Activated T-helper 1 cell treated with Interleukin-2 at 50 U/mL for 16 hours (primary cell): ENCODE results near the gene PPIF.

Experiments used
- DNase-seq: peaks from one replicate; pipeline ENCODE4 v3.0.0-alpha.2; 2020; ENCODE audit warnings: low read depth

Gene PPIF

DNA sequence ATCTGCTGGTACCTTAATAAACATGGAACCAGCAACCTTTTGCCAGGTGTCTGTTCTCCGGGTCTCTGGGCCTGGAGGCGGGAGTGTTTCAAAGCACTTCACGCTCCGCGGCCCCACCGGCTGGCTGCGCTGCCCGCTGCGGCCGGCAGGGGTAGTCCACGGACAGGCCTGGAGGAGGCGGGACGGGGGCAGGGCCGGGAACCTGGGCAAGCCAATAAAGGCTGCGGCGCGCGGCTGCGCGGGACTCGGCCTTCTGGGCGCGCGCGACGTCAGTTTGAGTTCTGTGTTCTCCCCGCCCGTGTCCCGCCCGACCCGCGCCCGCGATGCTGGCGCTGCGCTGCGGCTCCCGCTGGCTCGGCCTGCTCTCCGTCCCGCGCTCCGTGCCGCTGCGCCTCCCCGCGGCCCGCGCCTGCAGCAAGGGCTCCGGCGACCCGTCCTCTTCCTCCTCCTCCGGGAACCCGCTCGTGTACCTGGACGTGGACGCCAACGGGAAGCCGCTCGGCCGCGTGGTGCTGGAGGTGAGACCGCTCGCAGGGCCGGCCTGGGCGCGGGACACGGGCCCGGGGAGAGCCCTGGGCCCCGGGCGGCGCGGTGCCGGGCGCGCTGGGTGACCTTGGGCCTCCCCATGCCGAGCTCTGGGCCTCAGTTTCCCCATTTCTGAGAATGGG is at the start of gene PPIF:
TSS of gene PPIF (plus strand) at position 244 of the 668 bp plus-strand sequence. CDS start at position 324, 80 bp downstream.
- peak; percentile 90 for DNase-seq

DNA sequence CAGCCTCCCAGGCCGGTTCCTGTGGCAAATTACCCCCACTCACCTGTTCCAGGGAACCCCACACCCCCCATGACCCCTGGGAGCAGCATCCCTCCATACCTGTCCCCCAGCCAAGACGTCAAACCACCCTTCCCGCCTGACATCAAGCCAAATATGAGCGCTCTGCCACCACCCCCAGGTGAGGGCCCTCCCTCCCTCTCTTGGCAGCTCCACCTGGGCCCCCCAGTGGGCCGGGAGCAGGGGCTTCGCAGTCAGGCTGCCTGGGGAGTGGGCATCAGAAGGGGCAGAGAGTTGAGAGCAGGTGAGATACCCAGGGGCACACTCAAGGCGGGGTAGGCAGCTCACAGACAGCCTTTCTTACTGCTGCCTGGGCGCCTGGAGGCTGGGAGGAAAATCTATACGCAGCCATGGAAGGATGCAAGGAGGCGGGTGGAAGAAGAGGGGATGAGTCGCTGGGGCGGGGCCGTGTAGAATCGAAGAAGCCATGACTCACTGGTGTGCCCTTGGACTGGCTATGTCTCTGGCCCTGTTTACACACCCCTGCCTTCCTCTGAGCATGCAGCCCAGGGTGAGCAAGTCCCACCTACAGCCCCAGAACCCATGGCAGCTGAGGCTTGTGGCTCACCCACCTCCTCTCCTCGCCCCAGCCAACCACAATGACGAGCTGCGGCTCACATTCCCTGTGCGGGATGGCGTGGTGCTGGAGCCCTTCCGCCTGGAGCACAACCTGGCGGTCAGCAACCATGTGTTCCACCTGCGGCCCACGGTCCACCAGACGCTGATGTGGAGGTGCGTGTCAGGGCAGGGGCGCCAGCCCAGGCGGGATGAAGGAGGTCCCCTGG is 48.6 kb upstream of the PPIF start:
- no peak for DNase-seq

DNA sequence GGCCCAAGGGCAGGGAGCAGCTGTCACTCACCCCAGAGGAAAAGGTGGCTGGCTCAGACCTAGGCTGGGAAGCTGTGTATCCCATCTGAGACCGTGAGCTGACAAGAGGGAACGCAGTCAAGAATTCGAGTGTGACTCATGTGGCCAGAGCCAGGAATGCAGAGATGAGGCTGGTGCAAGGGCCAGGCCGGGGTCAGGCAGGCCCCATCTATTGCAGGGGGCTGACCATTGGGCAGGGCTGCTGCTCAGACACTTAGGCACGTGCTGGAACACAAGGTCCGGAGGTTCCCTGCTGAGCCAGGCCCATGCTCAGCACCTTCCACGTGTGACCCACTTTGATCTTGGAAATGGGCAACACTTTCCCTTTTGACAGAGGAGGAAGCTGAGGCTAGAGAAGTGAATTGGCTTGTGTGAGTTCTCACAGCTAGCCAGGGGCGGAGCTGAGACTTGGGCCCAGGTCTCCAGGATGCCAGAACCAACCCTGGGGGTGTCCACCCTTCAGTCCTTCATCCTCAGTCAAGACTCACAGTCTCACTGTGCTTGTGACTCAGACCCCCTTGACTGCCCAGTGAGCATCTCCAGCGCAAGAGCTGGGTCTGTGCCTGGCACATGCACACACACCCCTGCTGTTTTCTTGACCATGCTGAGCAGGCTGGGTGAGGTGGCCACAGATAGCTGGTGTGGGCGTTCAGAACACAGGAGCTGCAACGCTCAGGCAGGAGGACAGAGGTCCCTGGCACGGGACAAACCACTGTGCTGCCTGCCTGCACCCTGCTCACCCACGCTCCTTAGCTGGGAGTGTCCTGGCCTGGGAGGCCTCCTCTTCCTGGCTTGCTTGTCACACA is 47.6 kb upstream of the PPIF start:
- no peak for DNase-seq

DNA sequence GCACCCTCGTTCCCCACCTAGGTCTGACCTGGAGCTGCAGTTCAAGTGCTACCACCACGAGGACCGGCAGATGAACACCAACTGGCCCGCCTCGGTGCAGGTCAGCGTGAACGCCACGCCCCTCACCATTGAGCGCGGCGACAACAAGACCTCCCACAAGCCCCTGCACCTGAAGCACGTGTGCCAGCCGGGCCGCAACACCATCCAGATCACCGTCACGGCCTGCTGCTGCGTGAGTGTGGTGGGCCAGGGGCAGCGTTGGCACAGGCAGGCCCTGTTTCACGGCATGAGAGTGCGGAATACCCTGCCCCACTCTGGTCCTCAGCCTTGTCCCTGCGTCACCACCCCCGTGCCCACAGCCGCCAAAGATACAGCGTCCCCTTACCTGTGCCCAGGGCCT is 46.6 kb upstream of the PPIF start:
- no peak for DNase-seq

DNA sequence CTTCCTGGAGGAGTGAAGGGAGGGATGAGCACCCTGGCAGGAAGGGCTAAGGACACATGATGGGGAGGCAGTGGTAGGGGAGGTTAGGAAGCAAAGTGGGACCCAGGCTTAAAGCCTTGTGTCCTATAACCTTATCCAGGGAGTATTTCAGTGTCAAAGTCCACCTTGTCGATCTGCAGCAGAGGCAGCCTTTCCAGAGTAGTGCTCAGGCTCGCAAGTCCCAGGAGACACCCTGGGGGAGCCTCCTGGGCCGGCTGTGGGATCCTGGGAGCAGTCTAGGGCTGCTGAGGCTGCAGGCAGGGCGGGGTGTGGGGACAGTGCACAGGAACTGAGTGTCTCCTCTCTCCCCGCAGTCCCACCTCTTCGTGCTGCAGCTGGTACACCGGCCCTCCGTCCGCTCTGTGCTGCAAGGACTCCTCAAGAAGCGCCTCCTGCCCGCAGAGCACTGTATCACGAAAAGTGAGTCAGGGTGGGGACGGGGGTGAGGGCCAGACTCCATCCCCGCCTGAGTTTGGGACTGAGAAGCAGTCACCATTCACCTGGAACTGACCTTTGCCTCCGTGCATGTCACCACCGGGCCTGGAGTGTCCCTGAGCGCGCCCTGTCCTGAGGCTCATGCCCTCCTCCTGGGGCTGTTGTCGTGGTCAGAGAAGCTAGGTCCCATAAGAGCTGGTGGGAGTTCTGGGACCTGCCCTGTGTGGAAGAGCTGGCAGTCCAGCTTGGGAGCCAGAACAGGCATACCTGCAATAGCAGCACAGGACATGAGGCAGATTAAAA is 45.3 kb upstream of the PPIF start:
- no peak for DNase-seq

DNA sequence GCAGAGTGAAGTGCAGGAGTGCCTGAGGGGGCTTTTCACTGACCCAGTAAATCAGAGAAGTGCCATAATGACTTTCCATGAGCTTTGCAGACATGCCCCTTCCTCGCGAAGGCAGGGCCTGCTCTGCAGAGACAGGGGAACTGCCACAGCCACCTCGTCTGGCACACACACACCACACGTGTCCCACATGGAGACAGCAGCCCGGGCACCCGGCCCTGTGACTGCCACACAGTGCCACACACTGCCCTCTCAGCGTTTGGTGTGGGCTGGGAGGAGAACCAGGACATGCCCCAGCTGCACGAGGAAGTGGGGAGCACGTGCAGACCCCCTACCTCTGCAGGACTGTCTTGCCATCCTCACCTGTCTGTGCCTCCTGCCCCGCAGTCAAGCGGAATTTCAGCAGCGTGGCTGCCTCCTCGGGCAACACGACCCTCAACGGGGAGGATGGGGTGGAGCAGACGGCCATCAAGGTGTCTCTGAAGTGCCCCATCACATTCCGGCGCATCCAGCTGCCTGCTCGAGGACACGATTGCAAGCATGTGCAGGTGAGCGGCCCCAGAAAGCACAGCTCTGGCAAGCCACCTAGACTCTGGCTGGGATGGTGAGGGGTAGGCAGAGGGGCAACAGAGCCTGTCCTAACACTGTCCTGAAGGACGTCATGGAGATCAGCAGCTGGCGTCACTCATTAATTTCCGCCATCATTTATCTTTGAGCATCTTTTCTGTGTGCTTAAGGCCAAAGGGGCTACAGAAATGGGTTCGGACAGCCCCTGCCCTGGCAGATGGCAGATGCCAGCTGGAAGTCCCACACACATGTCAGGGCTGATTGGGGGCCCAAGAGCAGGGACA is 43.4 kb upstream of the PPIF start:
- no peak for DNase-seq

DNA sequence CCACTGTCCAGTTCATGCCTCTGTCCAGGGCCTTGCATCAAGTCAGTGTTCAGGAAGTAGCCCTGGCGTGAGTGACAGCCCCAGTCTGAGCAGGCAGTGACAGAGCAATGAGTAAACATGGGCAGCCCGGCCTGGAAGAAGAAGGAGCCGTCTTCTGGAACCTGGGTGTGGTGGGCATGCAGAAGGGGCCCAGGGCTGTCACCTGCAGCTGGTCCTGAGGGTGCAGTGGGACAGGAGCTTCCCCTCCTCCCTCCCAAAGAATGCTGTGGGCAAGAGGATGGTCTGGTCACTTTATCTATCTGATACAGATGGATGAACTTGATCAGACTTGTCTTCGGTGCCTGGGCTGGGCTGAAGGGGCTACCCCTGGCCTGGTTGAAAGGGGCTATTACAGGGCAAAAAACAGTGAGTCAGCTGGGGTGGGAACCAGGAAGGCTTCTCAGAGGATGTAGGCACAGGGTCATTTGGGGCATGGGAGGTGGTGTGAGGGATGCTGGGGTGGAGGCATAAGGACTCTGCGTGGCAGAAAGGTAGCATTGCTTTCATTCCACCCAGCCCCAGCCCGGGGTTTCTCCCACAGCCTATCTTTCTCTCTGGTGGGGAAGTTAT is 42.7 kb upstream of the PPIF start:
- DNase-seq = no peak

DNA sequence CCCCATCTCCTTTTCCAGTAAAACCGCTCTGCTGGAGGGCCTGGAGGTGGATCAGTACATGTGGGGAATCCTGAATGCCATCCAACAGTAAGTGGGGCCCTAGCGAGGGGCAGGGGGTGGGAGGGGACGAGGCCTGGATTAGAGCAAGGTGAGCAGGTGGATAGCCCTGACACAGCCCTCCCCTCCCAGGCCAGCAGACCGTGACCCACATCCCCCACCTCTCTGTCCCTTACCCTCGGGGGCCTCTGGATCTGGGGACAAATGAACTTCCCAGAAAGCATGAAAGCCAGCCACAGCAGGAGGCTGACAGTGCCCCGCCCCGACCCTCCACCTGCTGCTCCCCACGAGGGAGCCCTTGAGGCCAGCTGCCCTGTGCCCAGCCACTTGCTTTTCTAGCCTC is 41.8 kb upstream of the PPIF start:
- no peak for DNase-seq

DNA sequence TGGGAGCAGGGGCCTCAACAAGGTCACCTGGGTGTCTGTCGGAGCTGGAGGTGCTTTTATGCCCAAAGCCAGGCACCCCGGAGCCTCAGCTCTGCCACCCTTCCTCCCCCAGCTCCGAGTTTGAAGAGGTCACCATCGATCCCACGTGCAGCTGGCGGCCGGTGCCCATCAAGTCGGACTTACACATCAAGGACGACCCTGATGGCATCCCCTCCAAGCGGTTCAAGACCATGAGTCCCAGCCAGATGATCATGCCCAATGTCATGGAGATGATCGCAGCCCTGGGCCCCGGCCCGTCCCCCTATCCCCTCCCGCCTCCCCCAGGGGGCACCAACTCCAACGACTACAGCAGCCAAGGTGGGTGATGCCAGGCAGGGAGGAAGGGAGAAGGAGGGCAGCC is 41.3 kb upstream of the PPIF start:
- no peak for DNase-seq

DNA sequence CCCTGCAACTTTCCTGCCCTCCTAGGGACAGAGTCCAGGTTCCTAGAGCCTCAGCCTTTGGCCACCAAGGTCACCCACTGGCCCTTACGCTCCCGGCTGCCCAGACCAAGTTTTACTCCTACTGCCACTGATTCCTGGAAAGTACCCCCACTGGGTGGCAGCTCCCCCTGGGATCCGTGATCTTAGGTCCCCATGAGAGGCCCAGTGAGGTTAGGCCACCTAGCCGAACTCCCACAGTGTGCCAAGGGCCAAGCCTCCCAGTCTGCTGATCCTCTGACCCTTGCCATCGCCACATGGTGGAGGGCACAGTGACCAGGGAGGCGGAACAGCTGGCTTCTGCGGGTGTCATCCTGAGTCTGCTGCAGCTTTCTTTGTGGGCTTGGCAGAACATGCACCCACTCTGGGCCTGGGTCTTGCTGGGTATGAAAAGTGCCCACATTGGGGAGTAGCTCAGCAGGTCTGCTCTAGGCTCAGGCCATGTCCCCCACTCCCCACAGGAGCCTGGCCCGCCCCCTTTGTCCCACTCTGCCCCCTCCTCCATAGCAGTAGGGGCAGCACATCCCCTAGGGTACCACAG is 40.5 kb upstream of the PPIF start:
- no peak for DNase-seq

DNA sequence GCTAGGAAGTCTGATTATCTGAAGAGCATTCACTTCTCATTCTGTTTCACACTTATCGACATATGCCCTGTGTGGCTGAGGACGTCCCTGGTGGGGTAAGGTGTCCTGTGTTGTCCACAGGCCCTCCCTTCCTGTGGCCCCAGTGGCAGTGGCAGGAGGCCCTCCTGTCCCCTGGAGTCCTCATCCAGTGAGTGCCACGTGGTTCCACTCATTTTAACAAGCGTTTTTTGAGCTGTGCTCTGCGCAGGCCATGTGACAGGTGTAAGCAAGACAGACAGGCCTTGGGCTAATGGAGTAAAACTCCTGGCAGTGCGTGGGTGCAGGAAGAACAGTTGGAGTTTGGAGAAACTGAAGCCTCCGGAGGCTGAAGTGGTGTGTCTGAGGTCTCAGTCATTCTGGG is 39.3 kb upstream of the PPIF start:
- DNase-seq = no peak

DNA sequence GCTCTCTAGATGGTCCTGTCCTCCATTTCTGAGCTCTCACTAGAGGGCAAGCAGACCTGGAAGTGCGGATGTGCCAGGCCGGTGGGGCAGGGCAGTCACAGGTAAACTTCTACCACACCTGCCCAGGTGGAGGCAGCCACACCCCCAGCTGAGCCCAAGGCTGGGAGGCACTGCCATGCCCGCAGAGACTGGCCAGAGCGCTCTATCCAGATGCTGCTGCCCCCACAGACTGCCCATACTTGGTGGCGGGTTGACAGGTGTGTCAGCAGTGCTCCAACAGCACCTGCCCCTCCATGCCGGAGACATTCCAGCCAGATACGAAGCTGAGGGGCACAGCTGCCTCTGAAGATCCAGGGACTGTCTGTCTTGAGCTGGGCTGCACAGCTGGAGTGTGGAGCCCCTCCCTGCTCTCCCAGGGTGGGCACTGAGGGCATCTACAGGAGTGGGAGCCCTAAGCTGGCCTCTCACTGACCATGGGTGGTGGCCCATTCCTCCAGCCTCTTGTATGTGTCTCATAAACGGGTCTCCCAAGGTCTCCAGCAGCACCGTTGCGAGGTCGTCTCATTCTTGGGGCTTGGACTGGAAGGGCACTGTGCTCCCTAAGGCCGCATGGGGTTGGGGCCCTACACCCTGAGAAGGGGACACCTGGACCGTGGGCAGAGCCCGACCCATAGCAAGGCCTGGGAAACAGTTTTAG is 38.2 kb upstream of the PPIF start:
- DNase-seq = no peak

DNA sequence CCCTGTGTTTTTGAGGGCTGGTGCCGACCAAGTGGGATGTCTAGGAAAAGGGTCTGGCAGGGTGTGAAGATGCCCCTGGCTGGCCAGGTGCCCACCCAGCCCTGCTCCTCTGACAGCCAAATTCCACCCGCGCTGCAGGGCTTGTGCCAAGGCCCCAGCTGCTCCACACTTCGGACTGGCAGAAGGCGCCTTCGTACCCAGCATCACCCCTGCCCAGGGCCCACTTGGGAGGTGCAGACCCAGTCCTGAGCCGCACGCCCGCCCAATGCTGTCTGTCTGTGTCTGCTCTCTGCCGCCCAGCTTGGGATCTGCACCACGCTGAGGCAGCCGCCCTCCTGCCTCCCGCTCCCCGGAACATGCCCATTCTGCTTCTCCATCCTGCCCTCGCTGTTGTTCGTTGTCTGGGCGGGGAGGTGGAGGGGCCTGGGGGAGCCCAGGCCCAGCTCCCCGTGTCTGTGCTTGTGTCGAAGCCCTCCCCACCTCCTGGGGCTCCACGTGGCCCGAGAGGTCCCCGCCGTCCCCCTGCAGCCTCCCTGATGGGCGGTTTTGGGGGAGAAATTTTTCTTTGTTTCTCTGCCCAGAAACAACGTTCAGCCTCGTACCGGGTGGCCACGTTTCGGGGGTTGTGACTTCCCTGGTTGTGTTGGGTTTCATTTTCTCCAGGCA is 36.9 kb upstream of the PPIF start:
- DNase-seq = no peak

DNA sequence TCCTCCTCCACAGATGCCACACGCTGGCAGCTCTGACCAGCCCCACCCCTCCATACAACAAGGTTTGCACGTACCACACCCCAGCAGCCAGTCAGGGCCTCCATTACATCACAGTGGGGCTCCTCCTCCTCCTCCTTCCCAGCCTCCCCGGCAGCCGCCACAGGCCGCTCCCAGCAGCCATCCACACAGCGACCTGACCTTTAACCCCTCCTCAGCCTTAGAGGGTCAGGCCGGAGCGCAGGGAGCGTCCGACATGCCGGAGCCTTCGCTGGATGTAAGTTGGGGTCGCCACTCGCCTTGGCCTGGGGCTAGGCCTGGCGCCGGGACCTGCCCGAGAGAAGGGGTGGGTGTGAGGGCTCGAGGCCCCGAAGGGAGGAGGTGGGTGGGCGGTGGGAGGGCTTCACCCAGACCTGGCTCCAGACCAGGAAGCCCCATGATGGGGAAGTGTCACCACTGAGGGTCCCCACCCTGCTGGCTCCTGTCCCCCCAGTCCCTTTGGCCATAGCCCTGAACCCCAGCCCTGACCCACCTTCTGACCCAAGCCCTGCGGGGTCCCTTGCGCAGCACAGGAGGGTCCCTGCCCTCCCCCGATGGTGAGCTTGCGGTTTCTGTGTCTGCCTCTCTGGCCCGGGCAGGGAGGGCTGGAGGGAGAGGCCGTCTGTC is 36.2 kb upstream of the PPIF start:
- no peak for DNase-seq

DNA sequence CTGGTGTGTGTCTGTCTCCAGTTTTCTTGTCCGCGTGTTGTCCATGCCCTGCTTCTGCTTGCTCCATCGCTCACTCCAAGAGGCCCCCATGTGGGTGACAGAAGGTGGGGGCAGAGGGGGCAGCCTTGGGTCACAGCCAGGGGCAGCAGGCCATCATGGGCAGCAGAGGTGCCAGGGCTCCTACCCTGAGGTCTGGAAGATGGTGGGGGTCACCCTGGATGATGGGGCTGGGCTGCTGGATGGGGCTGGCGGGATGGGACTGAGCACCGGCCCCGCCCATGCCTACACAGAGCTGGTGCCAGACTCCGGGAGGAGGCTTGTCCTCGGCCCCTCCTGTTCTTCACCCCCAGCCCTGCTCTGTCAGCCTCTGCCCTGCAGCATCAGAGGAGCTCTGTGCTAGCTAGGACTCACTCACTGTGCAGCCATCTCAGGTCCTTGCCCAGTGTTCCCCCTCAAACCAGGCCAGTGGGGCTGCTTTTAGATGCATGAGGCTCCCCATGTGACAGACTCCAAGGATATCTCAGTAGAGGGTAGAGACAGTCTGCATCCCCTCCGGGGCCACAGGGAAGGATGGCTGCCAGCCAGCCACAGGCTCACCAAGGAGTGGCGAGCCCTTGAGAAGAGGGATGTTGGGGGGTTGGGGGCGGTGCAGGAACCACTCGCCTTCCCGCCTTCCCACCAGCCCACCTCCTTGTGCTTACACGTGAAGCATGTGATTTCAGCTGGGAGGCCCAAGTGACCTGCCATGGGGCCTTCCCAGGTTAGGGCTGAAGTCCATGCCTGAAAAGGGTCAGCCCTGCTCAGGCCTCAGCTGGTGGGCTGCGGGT is 35.5 kb upstream of the PPIF start:
- no peak for DNase-seq

DNA sequence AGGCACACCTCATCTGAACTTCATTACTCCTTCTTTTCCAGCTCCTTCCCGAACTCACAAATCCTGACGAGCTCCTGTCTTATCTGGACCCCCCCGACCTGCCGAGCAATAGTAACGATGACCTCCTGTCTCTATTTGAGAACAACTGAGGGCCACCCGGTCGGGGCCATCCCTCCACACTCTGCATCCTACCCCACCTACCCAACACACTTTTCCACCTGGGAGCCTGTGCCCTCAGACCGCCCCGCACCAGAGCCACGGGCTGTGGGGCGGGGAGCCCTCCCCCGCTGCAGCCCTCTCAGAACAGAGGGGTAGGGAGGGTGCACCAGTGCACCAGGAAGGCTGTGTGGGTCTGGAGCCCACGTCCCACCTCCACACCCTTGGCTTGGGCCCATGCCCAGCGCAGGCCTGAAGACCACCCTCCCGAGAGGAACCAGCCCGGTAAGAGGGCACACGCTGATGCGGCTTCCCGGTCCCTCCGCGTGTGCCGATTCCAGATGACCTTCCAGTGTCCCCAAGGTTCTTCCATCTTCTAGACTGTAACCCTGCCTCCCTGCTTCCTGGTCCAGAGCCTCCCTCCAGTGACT is 34.6 kb upstream of the PPIF start:
- no peak for DNase-seq

DNA sequence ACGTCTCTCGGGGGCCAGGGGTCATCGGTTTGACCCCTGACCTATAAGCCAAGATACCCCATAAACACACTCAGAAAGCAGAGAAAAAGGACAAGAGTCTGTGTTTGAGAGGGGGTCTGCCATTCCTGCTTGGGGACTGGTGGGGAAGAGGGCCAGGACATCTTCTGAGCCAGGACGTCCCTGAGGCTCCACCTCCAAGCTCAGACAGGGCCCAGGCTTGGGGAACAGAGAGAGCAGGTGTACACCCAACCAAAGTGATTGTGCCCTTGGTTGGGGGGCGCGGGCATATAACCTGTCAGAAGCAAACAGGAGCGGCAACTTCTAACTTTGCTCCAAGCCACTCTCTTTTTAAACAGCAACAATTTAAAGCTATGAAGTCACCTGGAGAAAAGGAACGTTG is 33.9 kb upstream of the PPIF start:
- no peak for DNase-seq
